Caco-2 (cell line): Measurements from ENCODE around the gene KRTAP3-3. TPM values are rescaled to one million over a fixed set of nuclear protein-coding genes. Genes with fewer than 3 reads are reported as not detected.

Experiments used
- BruUV-seq: library from RNA; stranded (reverse); fragments of 400-500 nt; replicated peaks from 2 replicates; lab custom pipeline; 2021; lab: Mats Ljungman, UMichigan
- CTCF ChIA-PET: fragments of 300-600 bp; sonication (Branson Sonifier 250); formaldehyde crosslinking; loops from one replicate; lab custom pipeline; 2022; ENCODE audit warnings: antibody characterized with exemption; lab: Charles Lee
- POLR2A ChIA-PET: fragments of 300-600 bp; sonication (Branson Sonifier 250); formaldehyde crosslinking; loops from one replicate; lab custom pipeline; 2022; ENCODE audit warnings: antibody characterized with exemption; lab: Charles Lee
- DNase-seq, 2 experiments: peaks; one replicate each; pipeline versions ENCODE4 v3.0.0 to v3.0.0-alpha.2; 2020 to 2022
- H3K27me3 ChIP-seq: replicated peaks from 2 replicates; pipeline ENCODE4 v1.6.0; 2011; ENCODE audit warnings: low read length; ENCODE audit not compliant: control insufficient read depth, insufficient read depth
- H3K36me3 ChIP-seq: 2 replicates; pipeline ENCODE4 v1.5.1; 2011; ENCODE audit warnings: low read length; ENCODE audit not compliant: control insufficient read depth, insufficient read depth
- H3K4me1 ChIP-seq: fragments of 250-450 bp; sonication (Bioruptor Pico); 2 replicates; pipeline ENCODE4 v1.5.1; 2020; ENCODE audit warnings: mild to moderate bottlenecking
- H3K4me3 ChIP-seq: 2 replicates; pipeline ENCODE4 v1.5.1; 2011; ENCODE audit warnings: low read depth, mild to moderate bottlenecking, control low read depth, low read length
- H3K9me3 ChIP-seq: fragments of 250-450 bp; sonication (Bioruptor Pico); 2 replicates; pipeline ENCODE4 v1.5.1; 2020; ENCODE audit warnings: mild to moderate bottlenecking, moderate library complexity
- H3K27ac Mint-ChIP-seq: one replicate; pipeline ENCODE4 v1.8.0; 2022; ENCODE audit warnings: mixed read lengths; ENCODE audit not compliant: unreplicated experiment
- H3K27me3 Mint-ChIP-seq: one replicate; pipeline ENCODE4 v1.8.0; 2022; ENCODE audit warnings: mixed read lengths; ENCODE audit not compliant: insufficient read depth, unreplicated experiment
- H3K36me3 Mint-ChIP-seq: one replicate; pipeline ENCODE4 v1.8.0; 2022; ENCODE audit warnings: mild to moderate bottlenecking, mixed read lengths; ENCODE audit not compliant: insufficient read depth, unreplicated experiment
- H3K4me1 Mint-ChIP-seq: one replicate; pipeline ENCODE4 v1.8.0; 2022; ENCODE audit warnings: low read depth, mixed read lengths; ENCODE audit not compliant: unreplicated experiment
- H3K4me3 Mint-ChIP-seq: one replicate; pipeline ENCODE4 v1.8.0; 2022; ENCODE audit warnings: mild to moderate bottlenecking, moderate library complexity, mixed read lengths; ENCODE audit not compliant: unreplicated experiment
- H3K9me3 Mint-ChIP-seq: one replicate; pipeline ENCODE4 v1.8.0; 2022; ENCODE audit warnings: mixed read lengths; ENCODE audit not compliant: unreplicated experiment
- intact Hi-C: fragments of 100-400 bp; cut with micrococcal nuclease; formaldehyde crosslinking; loops from one replicate; pipeline ENCODE4 v1.10.0; 2022; ENCODE audit not compliant: unreplicated experiment
- total RNA-seq: library from RNA; stranded (reverse); gene quantifications from 2 replicates; pipeline ENCODE4 v1.2.3, GENCODE V29; 2022
- TF ChIP-seq, protein P1 (sequence below), 2 experiments: fragments of 200-600 bp in 1 of 2; IDR thresholded peaks; 1 replicate in 1 of 2; 2 replicates in 1 of 2; pipeline versions ENCODE4 v1.5.1 to v1.8.0; 2011 to 2022; ENCODE audit warnings: antibody characterized with exemption in 1 of 2, control low read depth in 1 of 2, inconsistent platforms in 1 of 2, low read depth in 1 of 2, low read length in 1 of 2, mild to moderate bottlenecking in 1 of 2, moderate library complexity in 1 of 2; ENCODE audit not compliant: insufficient read depth in 1 of 2, severe bottlenecking in 1 of 2, unreplicated experiment in 1 of 2

Gene KRTAP3-3
- total RNA-seq, 1 experiment from 2014 or later, result not detected

- Mint-ChIP-seq H3K36me3 (no peaks in the 10 kb centered on the region), H3K4me1 (peaks cover 51% of the 10 kb centered on the region), H3K27ac (peak overlapping the region; percentile 88), H3K27me3 (no peaks in the 10 kb centered on the region), H3K9me3 (no peaks in the 10 kb centered on the region), H3K4me3 (peak overlapping the region; percentile 62)
- H3K27me3 ChIP-seq, result no peaks in the 10 kb centered on the region
- no TSS peak for BruUV-seq
- no peak overlapping the region for H3K4me3 ChIP-seq
- TF ChIP-seq, protein P1, sequence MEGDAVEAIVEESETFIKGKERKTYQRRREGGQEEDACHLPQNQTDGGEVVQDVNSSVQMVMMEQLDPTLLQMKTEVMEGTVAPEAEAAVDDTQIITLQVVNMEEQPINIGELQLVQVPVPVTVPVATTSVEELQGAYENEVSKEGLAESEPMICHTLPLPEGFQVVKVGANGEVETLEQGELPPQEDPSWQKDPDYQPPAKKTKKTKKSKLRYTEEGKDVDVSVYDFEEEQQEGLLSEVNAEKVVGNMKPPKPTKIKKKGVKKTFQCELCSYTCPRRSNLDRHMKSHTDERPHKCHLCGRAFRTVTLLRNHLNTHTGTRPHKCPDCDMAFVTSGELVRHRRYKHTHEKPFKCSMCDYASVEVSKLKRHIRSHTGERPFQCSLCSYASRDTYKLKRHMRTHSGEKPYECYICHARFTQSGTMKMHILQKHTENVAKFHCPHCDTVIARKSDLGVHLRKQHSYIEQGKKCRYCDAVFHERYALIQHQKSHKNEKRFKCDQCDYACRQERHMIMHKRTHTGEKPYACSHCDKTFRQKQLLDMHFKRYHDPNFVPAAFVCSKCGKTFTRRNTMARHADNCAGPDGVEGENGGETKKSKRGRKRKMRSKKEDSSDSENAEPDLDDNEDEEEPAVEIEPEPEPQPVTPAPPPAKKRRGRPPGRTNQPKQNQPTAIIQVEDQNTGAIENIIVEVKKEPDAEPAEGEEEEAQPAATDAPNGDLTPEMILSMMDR (IDR thresholded peaks at IDR 0.05; ENCODE audit: insufficient read depth in 1 of 2, low read depth in 1 of 2, low read length in 1 of 2, severe bottlenecking in 1 of 2, unreplicated experiment in 1 of 2), result no peak
- ChIA-PET CTCF (interaction anchor here (0.7 to 1.0 kb wide), 2 partner anchors 39 to 450 kb away, joined by 3 read pairs; no protein-coding TSS in a partner anchor), POLR2A (interaction anchor here (0.6 kb wide), 1 partner anchor 110 kb away, joined by 5 read pairs; no protein-coding TSS in a partner anchor)
- intact Hi-C loops, result loop anchor here (1.0 kb wide), 2 partner anchors 9 to 60 kb away; partner anchors contain the start of gene KRTAP3-1
- no peaks in the 10 kb centered on the region for H3K36me3 ChIP-seq
- peak; percentile 72 to 74 for DNase-seq
- no peaks in the 10 kb centered on the region for H3K9me3 ChIP-seq
- peaks cover 58% of the 10 kb centered on the region for H3K4me1 ChIP-seq
Measured at GRCh38 chr17:40949418-40949817, 44.5 kb downstream of the KRTAP3-3 start.

DNA sequence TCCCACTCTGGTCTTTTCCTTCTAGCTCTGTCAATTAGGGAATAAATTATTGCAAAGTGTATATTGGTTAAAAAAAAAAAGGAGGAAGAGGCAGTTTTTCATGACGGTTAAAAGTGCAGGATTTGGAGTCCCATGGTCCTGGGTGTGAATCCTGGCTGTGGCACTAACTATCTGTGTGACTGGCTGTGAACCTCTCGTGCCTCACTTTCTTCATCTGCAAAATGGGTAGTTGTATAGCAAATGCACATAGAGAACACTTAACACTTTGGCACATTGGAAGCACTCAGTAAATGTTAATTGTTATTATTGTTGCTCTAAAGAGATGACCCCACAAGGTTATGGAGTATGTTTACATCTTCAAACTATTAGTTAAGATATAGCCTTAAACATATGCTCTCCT, 46.0 kb downstream of the KRTAP3-3 start:
- DNase-seq, result no peak
- CTCF ChIA-PET, result no interaction called here
- H3K9me3 Mint-ChIP-seq, result peaks cover 3% of the 10 kb centered on the region
- H3K27ac Mint-ChIP-seq, result peak overlapping the region; percentile 88
- H3K4me1 ChIP-seq, result peaks cover 49% of the 10 kb centered on the region
- H3K4me3 Mint-ChIP-seq, result no peak overlapping the region
- no peak overlapping the region for H3K4me3 ChIP-seq
- TF ChIP-seq, protein P1 (IDR thresholded peaks at IDR 0.05; ENCODE audit: insufficient read depth in 1 of 2, low read depth in 1 of 2, low read length in 1 of 2, severe bottlenecking in 1 of 2, unreplicated experiment in 1 of 2), result no peak
- H3K27me3 ChIP-seq, result no peaks in the 10 kb centered on the region
- intact Hi-C loops, result no loop called here
- BruUV-seq, result no TSS peak
- no peaks in the 10 kb centered on the region for H3K36me3 ChIP-seq
- no peaks in the 10 kb centered on the region for H3K27me3 Mint-ChIP-seq
- H3K4me1 Mint-ChIP-seq, result peaks cover 36% of the 10 kb centered on the region
- no peaks in the 10 kb centered on the region for H3K9me3 ChIP-seq
- POLR2A ChIA-PET, result no interaction called here
- no peaks in the 10 kb centered on the region for H3K36me3 Mint-ChIP-seq

DNA sequence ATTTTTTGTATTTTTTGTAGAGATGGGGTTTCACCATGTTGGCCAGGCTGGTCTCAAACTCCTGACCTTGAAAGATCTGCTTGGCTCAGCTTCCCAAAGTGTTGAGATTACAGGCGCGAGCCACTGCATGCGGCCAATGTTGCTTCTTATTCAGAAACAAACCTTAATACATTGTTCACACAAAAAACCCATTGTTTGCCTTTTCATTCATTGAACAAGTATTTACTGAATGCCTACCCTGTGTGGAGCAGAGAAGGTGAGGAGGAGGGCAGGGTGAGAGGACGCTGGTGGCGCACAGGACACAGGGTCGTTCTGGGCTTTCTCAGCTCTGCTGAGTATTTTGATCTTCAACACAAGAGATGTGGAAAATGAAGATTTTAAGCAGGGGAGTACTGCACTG, 48.5 kb downstream of the KRTAP3-3 start:
- H3K4me3 Mint-ChIP-seq, result no peak overlapping the region
- DNase-seq, result no peak
- no peak overlapping the region for H3K27ac Mint-ChIP-seq
- peaks cover 27% of the 10 kb centered on the region for H3K4me1 ChIP-seq
- peaks cover 13% of the 10 kb centered on the region for H3K9me3 Mint-ChIP-seq
- intact Hi-C loops, result no loop called here
- POLR2A ChIA-PET, result no interaction called here
- H3K4me1 Mint-ChIP-seq, result peaks cover 27% of the 10 kb centered on the region
- no peaks in the 10 kb centered on the region for H3K9me3 ChIP-seq
- no peaks in the 10 kb centered on the region for H3K36me3 ChIP-seq
- H3K36me3 Mint-ChIP-seq, result peaks cover 5% of the 10 kb centered on the region
- no peaks in the 10 kb centered on the region for H3K27me3 Mint-ChIP-seq
- BruUV-seq, result no TSS peak
- no peak overlapping the region for H3K4me3 ChIP-seq
- CTCF ChIA-PET, result no interaction called here
- TF ChIP-seq, protein P1 (IDR thresholded peaks at IDR 0.05; ENCODE audit: insufficient read depth in 1 of 2, low read depth in 1 of 2, low read length in 1 of 2, severe bottlenecking in 1 of 2, unreplicated experiment in 1 of 2), result no peak
- no peaks in the 10 kb centered on the region for H3K27me3 ChIP-seq
